Pons (tissue), 1 donor: ENCODE measurements around the gene PLEKHD1.
"Not testable (repeated sequence)": the region's sequence is repeated elsewhere in the genome, so short reads cannot be mapped to it uniquely, and the experiment has no call there.

Experiments
- DNase-seq: peaks from one replicate; pipeline ENCODE4 v3.0.0-alpha.2; 2016; ENCODE audit warnings: low spot score

Gene PLEKHD1

DNA sequence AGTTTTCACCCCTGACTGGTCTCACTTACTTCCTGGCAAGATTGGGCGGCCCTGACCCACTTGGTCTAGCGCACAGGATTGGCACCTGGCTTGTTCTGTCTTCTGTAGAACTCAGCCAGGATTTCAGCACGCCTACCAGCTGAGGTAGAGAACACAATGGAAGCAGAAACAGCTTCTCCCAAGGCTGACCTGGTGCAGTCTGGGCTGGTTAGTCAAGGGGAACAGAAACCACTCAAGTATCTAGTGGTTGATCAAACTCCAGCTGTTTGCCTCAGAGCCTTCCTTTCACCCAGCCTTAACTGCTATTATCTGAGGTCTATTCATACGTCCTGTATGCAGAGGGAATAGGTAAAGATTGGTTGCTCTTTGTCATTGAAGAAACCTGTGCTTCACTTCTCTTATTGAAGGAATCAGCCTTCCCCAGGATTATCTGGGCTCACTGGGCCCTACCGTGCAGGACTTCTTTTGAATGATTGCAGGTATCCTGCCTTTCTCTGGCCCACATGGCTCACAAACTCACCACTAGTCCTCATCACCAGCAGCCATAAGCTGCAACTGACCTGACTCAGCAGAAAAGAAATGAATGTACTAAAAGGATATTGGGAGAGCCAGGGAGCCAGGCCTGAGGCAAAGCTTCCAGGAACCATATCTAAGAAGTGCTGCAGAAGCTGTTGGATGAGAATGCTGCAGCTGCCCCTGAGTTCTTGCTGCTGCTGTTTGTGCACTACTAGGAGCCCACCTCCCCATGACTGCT is 2.5 kb upstream of the PLEKHD1 start:
- DNase-seq: no peak

DNA sequence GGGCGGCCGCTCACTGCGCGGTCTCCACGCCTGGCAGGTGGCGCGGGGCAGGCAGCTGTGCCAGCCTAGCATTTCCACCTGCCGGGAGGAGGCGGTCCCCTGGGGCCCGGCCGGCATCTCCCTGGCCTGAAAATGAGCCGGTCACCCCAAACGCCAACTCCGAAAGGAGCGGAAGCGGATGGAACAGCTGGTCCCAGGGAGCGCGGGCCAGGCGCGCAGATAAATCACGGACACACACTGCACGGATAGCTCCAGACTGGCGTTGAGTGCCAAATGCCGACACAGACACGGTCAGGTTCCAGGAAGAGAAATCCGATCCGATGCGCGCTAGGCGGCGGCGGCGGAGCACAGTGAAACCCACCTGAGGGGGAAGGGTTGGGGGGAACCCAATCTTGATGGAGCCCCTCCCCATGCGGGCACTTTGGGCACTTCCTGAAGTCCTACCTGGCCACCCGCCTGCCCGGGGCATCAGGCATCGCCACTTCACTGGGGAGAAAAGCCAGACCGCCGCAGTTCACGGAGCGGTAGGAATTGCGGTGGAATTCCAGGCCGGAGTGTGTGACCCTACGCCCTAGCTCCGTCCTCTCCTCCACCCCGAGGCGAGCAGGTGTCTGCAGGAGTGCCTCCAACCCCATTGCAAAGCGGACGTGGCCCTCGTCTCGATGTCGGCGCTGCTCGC is 624 bp upstream of the PLEKHD1 start:
- DNase-seq: no peak

DNA sequence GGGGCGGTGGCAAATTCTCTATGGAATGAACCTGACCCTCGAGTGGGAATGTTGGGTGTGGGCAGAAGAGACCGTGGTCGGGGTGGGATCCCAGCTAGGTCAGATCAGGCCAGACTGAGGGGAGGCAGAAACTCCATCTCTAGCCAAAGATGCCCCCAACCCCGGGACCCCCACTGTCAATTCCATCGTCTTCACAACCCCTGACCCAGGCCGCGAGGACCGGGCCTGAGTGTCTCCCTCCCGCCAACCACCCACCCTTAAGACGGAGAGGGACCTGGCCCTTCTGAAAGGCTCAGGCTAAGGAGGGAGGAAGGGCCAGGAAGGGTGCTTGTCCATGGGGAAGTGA is 760 bp downstream of the PLEKHD1 start:
- DNase-seq: no peak

DNA sequence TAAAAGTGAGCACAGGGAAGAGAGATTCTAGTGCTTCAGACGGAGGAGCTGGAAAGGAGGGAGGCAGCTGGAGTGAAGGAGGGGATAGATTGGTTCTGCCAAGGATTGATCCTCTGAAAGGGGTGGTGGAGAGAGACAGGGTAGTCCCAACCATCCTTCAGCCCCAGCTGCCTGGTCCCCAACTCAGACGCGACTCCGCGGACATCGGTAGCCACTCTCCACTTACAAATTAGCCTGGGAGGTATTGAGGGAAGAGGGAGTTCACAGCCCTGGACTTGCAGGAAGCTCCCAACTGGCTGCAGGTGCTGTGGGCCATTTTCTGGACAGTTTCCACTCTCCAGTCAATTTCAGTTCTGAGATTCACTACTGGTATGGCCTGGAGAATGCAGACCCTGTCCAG is 1.2 kb downstream of the PLEKHD1 start:
- DNase-seq: no peak

DNA sequence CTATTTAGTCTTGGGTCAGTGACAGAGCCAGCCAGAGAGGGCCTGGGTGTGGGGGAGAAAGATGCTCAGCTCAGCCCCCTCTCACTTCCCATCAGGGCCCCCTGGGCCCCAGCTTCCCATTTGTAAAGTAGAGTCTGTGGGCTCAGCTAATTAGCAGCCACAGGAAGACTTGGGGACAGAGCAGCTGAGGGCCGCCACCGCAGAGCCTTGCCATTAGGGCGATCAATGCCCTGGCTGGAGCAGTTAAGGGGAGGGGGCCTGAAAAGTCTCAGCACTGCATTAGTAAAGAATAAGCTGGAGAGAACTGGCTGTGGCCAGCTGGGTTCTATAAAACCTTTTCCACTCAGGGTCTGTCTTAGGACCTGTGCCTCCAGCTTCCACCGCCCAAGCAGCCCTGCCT is 2.7 kb downstream of the PLEKHD1 start:
- DNase-seq: no peak

DNA sequence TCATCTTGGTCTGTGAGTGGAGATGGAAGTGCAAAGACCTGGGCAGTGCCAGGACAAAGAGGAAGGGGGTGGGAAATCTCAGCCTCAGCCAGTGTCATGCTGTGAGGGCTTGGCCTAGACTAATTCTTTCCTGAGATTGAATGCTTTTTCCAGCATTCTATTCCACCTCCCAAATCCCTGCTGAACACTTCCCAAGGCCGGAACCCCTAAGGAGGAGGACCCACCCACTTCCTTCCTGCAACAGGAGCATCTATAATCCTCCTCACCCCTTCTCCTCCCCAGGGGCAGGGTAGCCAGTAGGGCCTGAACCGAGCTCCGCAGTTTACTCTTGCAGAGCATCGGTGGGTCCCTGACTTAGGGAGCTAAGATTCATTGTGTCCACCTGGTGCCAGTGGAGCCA is 3.2 kb downstream of the PLEKHD1 start:
- no peak for DNase-seq

DNA sequence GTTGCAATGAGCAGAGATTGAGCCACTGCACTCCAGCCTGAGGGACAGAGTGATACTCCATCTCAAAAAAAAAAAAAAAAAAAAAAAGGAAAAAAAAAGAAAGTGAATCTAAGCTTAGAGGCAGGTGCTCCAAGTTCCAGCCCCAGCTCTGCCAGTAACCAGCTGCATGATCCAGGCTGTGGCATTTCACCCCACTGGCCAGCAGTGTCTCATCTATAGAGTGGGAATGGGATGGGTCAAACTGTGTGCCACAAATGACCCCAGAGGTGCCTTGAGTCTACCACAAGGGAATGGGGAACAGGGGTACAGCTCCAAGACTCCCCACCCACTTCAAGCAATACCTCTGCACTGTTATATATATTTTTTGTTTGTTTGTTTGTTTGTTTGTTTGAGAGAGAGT is 5.0 kb downstream of the PLEKHD1 start:
- DNase-seq: no peak

DNA sequence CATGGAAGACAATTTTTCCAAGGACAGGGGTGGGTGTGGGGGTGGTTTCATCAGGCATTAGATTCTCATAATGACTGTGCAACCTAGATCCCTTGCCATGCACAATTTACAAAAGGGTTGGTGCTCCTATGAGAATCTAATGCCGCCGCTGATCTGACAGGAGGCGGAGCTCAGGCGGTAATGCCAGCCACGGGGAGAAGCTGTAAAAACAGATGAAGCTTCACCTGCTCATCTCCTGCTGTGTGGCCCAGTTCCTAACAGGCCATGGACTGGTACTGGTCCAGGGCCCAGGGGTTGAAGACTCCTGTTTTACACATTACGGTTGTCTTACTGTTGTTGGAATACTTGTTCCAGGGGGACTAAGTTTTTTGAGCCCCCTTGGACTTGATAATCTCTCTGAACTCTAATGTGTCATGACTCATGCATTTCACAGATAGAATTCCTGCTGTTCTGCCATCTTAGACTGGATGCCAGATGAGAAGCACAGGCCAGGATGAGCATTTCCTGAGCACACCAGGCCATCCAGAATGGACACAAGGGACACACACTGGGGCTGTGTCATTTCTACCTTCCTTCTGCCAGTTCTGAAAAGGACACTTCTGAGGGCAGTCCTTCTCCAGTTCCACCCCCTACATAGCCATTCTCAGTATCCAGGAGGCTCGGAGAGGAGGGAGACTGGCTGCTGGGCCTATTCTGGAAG is 5.8 kb downstream of the PLEKHD1 start:
- DNase-seq: no peak

DNA sequence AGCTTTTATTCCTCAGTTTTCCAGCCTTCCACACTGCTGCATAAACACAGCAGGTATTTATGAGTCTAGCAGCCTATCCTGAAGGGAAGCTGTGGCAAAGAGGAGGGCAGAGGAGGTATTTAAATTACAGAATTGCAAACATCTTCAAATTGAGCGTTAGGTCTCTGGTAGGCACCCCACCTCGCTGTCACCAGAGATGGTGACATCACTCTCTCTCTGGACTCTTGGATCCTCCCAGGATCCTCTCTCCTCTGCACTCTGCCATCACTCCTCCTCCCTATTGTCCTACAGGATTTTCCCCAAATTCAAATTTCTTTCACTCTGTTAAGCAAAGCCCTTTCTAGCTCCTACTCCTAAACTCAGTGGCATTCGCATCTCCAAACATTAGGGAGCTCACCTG is 6.7 kb downstream of the PLEKHD1 start:
- DNase-seq: no peak

DNA sequence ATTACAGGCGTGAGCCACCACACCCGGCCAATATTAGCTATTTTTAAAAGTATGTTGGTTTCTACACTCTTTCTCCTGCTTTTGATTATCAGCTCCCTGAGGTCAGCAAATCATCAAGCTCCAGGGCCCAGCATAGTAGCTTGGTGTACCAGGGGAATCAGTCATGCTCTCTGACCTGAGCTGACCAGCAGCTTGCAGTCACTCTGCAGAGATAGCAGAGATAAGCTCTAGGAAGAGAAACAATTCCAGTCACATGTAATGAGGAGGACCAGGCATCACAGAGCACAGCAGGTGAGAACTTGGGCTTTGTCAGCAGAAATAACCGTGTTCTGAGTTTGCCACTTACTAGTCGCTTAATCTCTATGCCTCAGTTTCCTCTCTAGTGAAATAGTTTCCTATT is 8.5 kb downstream of the PLEKHD1 start:
- no peak for DNase-seq

DNA sequence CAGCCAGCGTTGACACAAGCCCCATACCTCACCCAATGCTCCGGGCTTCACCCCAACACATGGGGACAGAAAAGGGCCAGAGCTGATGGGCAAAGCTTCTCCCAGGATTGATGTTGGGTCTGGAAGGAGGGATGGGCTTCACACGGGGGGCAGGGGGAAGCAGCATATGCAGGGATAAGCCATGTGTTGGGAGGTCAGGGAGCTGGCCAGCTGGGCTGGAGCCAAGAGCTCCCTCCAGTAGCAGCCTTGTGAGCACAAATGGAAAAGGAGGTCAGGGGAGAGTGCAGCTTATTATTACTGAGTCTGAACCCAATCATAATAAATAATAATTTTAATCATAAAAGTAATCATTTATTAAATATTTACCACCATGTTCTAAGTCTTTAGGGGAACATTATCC is 9.3 kb downstream of the PLEKHD1 start:
- DNase-seq: no peak

DNA sequence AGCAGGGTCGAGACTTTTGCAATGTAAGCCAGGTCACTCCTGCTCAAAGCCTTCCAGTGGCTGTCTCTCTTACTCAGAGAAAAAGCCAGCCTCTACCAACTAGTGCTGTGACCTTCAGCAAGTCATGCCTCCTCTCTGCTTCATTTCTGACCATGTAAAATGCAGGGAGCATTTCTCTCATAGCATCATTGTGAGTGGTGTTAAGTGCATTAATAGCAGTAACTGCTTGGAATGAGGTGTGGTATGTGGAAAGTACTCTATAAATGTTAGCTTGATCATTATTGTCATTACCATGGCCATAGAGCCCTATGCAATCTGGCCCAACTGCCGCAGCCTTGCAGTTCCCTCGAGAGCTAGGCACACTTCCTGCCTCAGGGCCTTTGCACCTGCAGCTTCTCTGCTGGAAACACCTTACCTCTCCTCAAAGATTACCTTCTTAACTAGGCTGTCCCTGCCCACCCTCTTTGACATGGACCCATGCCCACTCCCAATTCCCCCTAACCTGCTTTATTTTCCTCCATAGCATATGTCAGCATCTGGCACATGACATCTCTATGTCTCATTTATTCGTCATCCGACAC is 10.9 kb downstream of the PLEKHD1 start:
- DNase-seq: no peak

DNA sequence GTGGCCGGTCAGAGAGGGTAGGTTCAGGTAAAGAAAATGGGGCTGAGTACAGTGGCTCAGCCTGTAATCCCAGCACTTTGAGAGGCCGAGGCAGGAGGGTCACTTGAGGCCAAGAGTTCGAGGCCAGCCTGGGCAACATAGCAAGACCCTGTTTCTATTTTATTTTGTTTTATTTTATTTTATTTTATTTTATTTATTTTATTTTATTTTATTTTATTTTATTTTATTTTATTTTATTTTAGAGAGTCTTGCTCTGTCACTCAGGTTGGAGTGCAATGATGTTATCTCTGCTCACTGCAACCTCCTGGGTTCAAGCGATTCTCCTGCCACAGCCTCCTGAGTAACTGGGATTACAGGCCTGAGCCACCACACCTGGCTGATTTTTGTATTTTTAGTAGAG is 13.3 kb downstream of the PLEKHD1 start:
- not testable (repeated sequence) for DNase-seq

DNA sequence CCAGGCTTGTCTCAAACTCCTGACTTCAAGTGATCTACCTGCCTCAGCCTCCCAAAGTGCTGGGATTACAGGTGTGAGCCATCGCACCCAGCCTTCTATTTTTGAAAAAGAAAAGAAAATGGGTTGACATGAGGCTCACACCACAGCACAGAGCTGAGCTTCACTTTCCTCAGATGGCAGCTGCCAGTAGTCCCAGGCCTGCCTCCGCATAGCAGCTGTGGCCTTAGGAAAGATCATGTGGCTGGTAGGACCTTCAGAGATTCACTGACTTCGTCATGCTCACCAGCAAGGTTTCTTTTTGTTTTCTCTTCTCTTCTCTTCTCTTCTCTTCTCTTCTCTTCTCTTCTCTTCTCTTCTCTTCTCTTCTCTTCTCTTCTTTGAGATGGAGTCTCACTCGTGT is 13.8 kb downstream of the PLEKHD1 start:
- DNase-seq: not testable (repeated sequence)

DNA sequence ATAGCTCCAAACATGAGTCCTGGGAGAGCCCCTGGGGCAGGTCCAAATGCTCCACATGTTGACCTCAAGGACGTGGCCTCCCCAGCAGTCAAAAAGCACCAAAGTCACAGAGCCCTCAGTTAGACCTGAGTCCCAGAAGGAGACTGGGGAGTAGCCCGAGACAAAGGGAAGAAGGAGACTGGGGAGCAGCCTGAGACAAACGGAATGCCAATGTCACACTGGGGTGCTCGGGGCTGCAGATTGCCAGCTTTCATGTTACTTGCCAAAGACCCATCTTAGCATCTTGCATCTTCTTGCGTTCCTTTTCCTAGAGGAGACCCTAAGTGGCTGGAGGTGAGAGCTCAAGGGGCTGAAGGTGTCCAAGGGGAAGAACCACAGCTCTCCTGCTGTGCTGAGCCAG is 14.9 kb downstream of the PLEKHD1 start:
- DNase-seq: no peak

DNA sequence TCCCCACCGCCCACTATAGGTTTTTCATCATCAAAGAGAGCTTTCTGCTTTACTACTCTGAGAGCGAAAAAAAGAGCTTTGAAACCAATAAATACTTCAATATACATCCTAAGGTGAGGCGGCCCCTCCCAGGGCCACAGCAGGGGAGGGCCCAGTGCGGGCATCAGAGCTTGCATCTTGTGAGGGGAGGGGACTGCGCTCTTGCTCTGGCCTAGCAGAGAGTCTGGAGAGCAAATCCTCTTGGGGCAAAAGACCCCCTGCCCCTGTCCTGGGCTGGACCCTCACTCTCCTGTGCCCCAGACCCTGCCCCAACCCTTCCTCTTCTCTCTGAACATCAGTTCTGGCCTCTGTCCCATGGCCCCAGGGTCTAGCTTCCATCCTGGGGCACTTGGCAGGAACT is 15.6 kb downstream of the PLEKHD1 start:
- no peak for DNase-seq

DNA sequence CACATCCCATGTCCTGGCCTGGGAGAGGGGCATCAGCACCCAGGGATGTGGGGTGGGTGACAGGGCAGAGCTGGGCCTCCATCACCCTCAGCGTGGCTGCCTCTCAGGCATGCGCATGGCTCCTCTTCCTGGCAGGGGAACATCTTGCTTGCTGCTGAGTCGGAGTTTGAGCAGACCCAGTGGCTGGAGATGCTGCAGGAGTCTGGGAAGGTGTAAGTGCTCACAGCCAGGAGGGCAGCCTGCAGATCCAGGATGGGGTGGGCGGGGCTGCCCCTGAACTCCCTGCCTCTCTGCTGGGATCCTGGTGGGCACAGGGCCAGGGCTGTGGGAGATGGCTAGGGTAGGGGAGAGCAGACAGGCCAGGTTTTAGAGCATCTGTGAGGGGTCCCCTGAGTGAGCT is 16.2 kb downstream of the PLEKHD1 start:
- DNase-seq: no peak

DNA sequence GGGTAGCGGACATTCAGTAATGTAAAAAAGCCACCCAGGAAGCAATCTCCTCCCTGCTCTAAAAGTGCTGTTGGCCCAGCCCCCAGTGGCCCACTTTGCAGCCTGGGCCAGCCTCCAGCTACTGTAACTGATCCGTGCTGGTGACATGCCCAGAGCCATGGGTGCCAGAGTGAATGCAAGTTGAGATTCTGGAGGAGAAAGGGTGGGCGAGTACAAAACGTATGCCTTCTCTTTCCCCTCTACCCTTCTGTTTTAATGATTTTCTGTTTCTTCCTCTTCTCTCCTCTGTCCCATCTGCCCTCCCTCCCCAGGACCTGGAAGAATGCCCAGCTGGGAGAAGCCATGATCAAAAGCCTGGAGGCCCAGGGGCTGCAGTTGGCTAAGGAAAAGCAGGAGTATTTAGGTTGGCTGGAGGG is 16.9 kb downstream of the PLEKHD1 start:
- peak; percentile 40 for DNase-seq

DNA sequence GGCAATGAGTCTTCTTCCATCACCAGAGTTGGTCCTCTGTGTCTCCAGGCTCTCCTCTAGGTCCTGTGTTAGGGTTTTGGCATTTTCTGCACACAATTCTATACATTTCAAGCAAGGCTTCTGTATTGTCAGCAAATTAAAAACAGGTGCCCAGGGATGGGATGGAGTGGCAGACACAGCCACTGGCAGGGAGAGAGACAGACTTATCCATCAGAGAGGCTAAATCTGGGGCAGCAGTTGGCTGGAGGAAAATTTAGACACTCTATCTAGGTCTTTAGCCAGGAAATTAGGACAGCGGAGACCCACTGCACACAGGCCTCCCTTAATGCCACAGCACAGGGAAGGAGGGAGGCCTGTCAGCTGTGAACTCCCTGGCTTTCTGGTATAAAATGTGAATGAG is 20.2 kb downstream of the PLEKHD1 start:
- DNase-seq: no peak

DNA sequence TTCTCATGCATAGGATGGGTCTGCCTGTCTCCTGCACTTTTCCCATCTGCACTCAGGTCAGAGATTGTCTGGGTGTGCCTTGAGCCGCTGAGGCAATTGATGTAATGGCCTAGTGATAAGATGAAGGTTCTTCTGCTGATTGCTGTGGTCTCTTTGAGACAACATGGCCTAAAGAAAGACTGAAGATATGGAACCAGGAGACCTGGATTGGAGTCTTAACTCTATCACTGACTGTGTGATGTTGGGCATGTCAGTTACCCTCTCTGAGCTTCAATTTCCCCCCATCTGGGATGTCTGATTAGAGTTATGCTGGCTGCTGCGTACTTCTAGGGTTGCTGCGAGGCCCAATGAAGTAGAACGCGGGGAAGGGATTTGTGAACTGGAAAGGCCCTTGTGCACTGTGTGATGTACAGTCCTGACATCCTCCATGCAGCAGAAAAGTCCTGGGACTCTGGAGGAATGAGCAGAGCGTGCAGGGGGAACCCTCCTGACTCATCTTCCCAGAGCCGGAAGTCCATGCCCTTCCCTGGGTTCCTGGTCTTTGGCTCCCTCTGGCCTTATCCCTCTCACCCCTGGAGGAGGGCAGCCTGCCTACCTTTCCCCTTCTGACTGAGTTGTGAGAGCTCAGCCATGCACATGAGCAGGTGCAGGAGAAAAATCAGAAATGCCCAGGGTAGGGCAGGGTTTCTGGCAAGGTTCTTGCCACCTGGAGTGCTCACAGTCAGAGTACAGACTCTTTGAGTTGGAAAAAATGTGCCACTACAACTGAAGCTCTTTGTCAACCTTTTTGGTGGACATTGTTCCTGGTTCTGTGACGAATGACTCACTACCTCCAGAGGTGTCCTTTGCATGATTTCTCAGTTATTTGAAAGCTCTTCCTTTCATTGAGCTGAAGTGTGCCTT is 21.1 kb downstream of the PLEKHD1 start:
- DNase-seq: no peak

DNA sequence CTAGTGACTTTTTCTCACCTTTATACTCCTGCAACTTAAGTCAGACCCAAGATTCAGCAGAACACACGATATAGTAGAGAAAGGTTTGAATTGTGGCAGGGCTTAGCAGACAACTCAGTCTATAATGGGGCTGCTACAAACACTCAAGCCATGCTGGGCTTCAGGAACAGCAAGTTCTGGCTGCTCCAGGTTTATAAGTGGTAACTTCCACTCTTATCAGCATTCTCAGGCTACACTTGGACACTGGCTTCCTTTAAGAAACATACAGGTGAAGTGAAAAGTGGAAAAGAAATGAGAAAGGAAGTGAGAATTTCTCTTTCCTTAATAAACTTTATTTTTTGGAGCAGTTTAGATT is 21.7 kb downstream of the PLEKHD1 start:
- no peak for DNase-seq
